DOHH2 (cell line): Measurements from ENCODE around the gene GPR15LG.

Experiments
- H3F3A ChIP-seq: fragments of 200-600 bp; sonication (generic), shearing (Covaris generic); 2 replicates; pipeline ENCODE4 v1.6.0; 2016; ENCODE audit warnings: antibody characterized with exemption, mild to moderate bottlenecking; ENCODE audit not compliant: control insufficient read depth, insufficient read depth
- H3K27ac ChIP-seq: fragments of 200-600 bp; sonication (generic); 2 replicates; pipeline ENCODE4 v1.5.1; 2014; ENCODE audit warnings: low read depth, mild to moderate bottlenecking, low read length, moderate library complexity
- H3K27me3 ChIP-seq: fragments of 200-600 bp; sonication (generic); 2 replicates; pipeline ENCODE4 v1.6.1; 2014; ENCODE audit warnings: mild to moderate bottlenecking, low read length, mixed read lengths; ENCODE audit not compliant: control insufficient read depth
- H3K36me3 ChIP-seq: fragments of 200-600 bp; sonication (generic); 2 replicates; pipeline ENCODE4 v1.6.1; 2014; ENCODE audit warnings: mild to moderate bottlenecking, low read length, moderate library complexity, mixed read lengths; ENCODE audit not compliant: control insufficient read depth
- H3K4me1 ChIP-seq: fragments of 200-600 bp; sonication (generic); 2 replicates; pipeline ENCODE4 v1.6.1; 2014; ENCODE audit warnings: mild to moderate bottlenecking, low read length, mixed read lengths; ENCODE audit not compliant: control insufficient read depth
- H3K4me2 ChIP-seq: fragments of 200-600 bp; sonication (generic); 2 replicates; pipeline ENCODE4 v1.6.0; 2014; ENCODE audit warnings: mild to moderate bottlenecking, low read length, moderate library complexity
- H3K4me3 ChIP-seq: fragments of 200-600 bp; sonication (generic); 2 replicates; pipeline ENCODE4 v1.5.1; 2014; ENCODE audit warnings: mild to moderate bottlenecking, low read length, mixed read lengths
- H3K79me2 ChIP-seq: fragments of 200-600 bp; sonication (generic); 2 replicates; pipeline ENCODE4 v1.6.1; 2014; ENCODE audit warnings: mild to moderate bottlenecking, low read length, mixed read lengths; ENCODE audit not compliant: control insufficient read depth
- H3K9me2 ChIP-seq: fragments of 200-600 bp; sonication (generic); replicated peaks from 2 replicates; pipeline ENCODE4 v1.6.1; 2014; ENCODE audit warnings: mild to moderate bottlenecking, low read length, mixed read lengths; ENCODE audit not compliant: control insufficient read depth
- H3K9me3 ChIP-seq: fragments of 200-600 bp; sonication (generic); 2 replicates; pipeline ENCODE4 v1.6.1; 2014; ENCODE audit warnings: antibody characterized with exemption, low read length, mixed read lengths; ENCODE audit not compliant: control insufficient read depth, insufficient read depth
- H4K20me1 ChIP-seq: fragments of 200-600 bp; sonication (generic); 2 replicates; pipeline ENCODE4 v1.6.0; 2014; ENCODE audit warnings: low read depth, mild to moderate bottlenecking, antibody characterized with exemption, low read length, moderate library complexity; ENCODE audit not compliant: control insufficient read depth, insufficient read depth
- EZH2phosphoT487 ChIP-seq: fragments of 200-600 bp; sonication (generic); IDR thresholded peaks from 2 replicates; pipeline ENCODE4 v1.6.1; 2017; ENCODE audit warnings: borderline replicate concordance, mild to moderate bottlenecking, antibody characterized with exemption, low read length, moderate library complexity, mixed read lengths
- TF ChIP-seq, protein P1 (sequence below): fragments of 200-600 bp; sonication (generic); IDR thresholded peaks from one replicate; pipeline ENCODE4 v1.5.1; 2014; ENCODE audit warnings: antibody characterized with exemption, mild to moderate bottlenecking, low read depth, low read length; ENCODE audit not compliant: poor library complexity, severe bottlenecking

The GPR15LG gene

DNA sequence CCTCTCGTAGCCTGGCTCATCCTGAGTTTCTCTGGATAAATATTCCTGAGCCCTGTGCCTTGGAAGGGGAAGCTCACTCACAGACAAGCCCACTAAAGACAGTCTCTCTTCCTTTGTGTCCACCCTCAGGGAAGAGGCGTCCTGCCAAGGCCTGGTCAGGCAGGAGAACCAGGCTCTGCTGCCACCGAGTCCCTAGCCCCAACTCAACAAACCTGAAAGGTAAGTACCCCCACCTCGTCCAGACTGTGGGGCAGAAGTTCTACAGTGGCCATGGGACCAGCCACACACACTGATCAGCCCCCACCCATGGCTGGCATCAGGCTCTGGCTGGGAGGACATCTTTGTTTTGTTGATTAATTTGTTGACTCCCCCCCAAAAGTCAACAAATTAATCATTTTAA lies 2.8 kb downstream of the GPR15LG start:
- no peak for TF ChIP-seq EZH2phosphoT487
- TF ChIP-seq, protein P1, sequence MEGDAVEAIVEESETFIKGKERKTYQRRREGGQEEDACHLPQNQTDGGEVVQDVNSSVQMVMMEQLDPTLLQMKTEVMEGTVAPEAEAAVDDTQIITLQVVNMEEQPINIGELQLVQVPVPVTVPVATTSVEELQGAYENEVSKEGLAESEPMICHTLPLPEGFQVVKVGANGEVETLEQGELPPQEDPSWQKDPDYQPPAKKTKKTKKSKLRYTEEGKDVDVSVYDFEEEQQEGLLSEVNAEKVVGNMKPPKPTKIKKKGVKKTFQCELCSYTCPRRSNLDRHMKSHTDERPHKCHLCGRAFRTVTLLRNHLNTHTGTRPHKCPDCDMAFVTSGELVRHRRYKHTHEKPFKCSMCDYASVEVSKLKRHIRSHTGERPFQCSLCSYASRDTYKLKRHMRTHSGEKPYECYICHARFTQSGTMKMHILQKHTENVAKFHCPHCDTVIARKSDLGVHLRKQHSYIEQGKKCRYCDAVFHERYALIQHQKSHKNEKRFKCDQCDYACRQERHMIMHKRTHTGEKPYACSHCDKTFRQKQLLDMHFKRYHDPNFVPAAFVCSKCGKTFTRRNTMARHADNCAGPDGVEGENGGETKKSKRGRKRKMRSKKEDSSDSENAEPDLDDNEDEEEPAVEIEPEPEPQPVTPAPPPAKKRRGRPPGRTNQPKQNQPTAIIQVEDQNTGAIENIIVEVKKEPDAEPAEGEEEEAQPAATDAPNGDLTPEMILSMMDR = no peak
- Histone ChIP-seq H3F3A (peaks cover 5% of the 10 kb centered on the region; the same call in 1 of the 2 replicates), H3K27ac (no peak overlapping the region)

DNA sequence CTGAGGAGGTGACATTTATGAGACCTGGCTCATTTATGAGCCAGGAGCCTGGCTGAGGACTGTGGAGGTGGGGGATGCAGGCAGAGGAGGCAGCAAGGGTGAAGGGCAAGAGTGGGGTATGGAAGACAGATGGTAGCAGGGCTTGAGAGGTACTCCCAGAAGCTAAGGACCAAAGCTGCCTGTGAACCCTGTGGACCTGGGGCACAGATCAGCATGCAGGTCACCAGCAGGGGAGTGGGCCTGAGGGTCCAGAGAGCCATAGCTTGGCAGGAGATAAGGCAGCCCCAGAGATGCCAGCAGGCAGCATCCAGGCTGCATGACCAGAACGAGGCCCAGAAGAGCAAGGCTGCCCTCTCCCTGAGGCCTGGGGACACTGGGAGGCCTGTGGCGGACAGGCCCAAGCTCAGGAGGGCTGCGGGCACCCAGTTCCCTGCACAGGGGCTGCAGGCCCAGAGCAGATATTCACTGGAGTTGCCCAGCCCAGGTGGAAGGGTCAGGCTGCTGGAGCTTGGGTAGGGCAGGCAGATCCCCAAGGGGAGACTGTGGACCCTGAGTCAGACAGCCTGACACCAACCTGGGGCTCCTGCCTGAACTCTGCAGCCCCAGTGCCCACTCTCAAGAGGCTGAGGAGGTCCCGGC lies 3.4 kb downstream of the GPR15LG start:
- peaks cover 5% of the 10 kb centered on the region; the same call in 1 of the 2 replicates for H3F3A ChIP-seq
- no peaks in the 10 kb centered on the region for H3K79me2 ChIP-seq
- TF ChIP-seq, protein P1 = no peak
- TF ChIP-seq EZH2phosphoT487 = no peak
- H3K27me3 ChIP-seq = no peaks in the 10 kb centered on the region
- peaks cover 49% of the 10 kb centered on the region for H3K4me1 ChIP-seq
- H3K36me3 ChIP-seq = no peaks in the 10 kb centered on the region
- H3K4me2 ChIP-seq = peak overlapping the region; percentile 87; the same call in 1 of the 2 replicates
- H4K20me1 ChIP-seq = no peaks in the 10 kb centered on the region
- H3K4me3 ChIP-seq = no peak overlapping the region
- no peak overlapping the region for H3K27ac ChIP-seq
- no peaks in the 10 kb centered on the region for H3K9me3 ChIP-seq
- no peaks in the 10 kb centered on the region for H3K9me2 ChIP-seq

More for the DNA sequence above, 2.8 kb downstream of the GPR15LG start:
- no peaks in the 10 kb centered on the region for H3K27me3 ChIP-seq
- H3K4me3 ChIP-seq = no peak overlapping the region
- H3K9me3 ChIP-seq = no peaks in the 10 kb centered on the region
- H3K4me1 ChIP-seq = peaks cover 55% of the 10 kb centered on the region
- no peaks in the 10 kb centered on the region for H3K9me2 ChIP-seq
- H4K20me1 ChIP-seq = no peaks in the 10 kb centered on the region
- no peak overlapping the region for H3K4me2 ChIP-seq
- H3K36me3 ChIP-seq = no peaks in the 10 kb centered on the region; the same call in 1 of the 2 replicates
- peaks cover 2% of the 10 kb centered on the region for H3K79me2 ChIP-seq

DNA sequence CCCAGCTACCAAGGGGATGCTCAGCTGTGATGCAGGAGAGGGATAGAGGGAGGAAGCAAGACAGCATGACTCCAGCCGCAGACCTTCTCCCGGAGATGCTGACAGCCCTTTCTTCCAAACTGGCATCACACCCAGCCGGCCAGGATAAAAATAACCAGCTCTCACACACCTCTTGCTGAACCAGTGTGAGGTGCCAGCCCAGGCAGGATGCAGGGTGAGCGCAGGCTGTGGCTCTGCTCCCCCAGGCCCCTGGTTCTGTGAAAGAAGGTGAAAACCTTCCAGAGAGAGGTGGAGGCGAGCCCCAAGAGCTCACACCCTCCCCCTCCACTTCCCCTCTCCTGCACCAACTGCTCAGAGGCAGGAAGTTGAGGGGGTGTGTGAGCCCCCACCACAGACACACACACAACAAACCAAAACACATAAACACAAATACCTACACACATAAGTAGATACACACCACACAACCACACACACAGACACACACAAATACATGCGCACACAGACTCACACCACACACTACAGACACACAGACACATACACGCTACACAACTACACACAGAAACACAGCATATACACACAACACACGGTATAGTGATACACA lies 4.0 kb downstream of the GPR15LG start:
- no peaks in the 10 kb centered on the region for H4K20me1 ChIP-seq
- H3K36me3 ChIP-seq = no peaks in the 10 kb centered on the region
- no peaks in the 10 kb centered on the region for H3K27me3 ChIP-seq
- peak overlapping the region; percentile 87 for H3K4me2 ChIP-seq
- H3K4me1 ChIP-seq = peaks cover 42% of the 10 kb centered on the region
- no peaks in the 10 kb centered on the region for H3K79me2 ChIP-seq
- peaks cover 5% of the 10 kb centered on the region; the same call in 1 of the 2 replicates for H3F3A ChIP-seq
- peak overlapping the region; percentile 63 for H3K4me3 ChIP-seq
- no peaks in the 10 kb centered on the region for H3K9me2 ChIP-seq
- no peak for TF ChIP-seq EZH2phosphoT487
- TF ChIP-seq, protein P1 = no peak
- H3K9me3 ChIP-seq = no peaks in the 10 kb centered on the region
- H3K27ac ChIP-seq = no peak overlapping the region
